ENCODE data around the gene SLC23A2.

SLC23A2 gene

DNA sequence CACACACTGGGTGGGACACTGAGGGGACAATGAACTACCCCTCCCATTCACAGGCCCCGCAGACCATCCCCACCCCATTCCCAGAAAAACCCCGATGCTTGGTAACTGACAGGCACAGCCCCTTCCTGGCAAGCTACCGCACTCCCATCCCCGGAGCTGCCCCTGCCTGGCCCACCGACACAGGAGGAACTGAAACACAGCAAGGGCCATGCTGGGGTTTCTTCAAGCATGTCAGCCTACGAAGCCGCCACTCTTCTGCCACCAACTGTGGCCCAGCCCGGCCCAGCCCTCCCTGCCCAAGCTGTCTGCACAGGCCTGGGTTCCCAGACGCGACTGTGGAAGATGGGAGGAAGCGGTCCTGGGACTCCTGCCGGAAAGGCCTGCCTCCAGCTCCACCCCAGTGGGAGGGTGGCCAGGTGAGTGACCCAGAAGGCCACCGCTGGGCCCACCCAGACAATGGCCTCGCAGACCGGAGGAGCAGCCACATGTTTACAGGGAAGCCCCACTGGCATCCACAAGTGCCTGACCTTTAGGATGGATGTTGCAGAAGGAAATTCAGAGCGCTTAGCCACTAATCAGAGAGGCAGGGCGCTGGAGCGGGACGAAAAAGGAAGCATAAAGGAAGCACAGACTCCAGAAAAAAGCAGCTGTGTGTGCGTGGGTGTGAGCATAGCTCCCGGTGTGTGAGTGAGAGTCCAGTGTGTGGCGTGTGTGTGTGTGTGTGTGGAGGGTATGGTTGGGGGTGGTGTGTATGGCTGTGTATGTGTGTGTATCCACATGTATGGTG lies 188.0 kb downstream of the SLC23A2 start:
- no peak overlapping the region for H3K4me2 ChIP-seq (ENCODE audit: low read length)
- peaks cover 52% of the 10 kb centered on the region for H3K27me3 ChIP-seq (ENCODE audit: control insufficient read depth, insufficient read depth, low read length)
- H3K36me3 ChIP-seq (ENCODE audit: insufficient read depth, low read length): no peaks in the 10 kb centered on the region
- H3K9me3 ChIP-seq (replicated peaks; ENCODE audit: low read length): no peaks in the 10 kb centered on the region
- H3K9ac ChIP-seq (ENCODE audit: low read depth, low read length): no peak overlapping the region
- H3K4me3 ChIP-seq (ENCODE audit: low read length): no peak overlapping the region
- H3K4me1 ChIP-seq (ENCODE audit: control insufficient read depth, insufficient read depth, low read length): no peaks in the 10 kb centered on the region

DNA sequence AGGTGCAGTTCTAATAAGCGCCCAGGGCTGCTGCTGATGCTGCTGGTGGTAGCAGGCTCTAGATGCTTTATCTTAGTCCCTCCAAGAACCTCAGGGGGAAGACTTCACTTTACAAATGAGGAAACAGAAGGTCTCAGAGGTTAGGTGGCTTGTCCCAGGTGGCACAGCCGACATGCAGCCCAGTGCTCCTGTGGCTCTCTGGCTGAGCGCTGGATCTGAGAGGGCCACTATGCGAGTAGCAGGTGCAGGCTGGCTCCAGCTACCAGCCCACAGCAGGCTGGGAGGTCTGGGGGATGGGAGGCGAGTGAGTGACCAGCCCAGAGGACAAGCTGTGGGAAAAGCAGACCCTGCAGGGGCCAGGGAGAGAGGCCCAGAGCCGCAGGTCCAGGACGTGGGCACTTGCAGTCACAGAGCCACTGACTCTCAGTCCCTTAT lies 188.7 kb downstream of the SLC23A2 start:
- Histone ChIP-seq H3K36me3 (ENCODE audit: insufficient read depth, low read length) (no peaks in the 10 kb centered on the region), H3K4me1 (ENCODE audit: control insufficient read depth, insufficient read depth, low read length) (no peaks in the 10 kb centered on the region), H3K4me2 (ENCODE audit: low read length) (no peak overlapping the region), H3K4me3 (ENCODE audit: low read length) (no peak overlapping the region), H3K9ac (ENCODE audit: low read depth, low read length) (no peak overlapping the region), H3K9me3 (replicated peaks; ENCODE audit: low read length) (no peaks in the 10 kb centered on the region), H3K27me3 (ENCODE audit: control insufficient read depth, insufficient read depth, low read length) (peaks cover 58% of the 10 kb centered on the region)

DNA sequence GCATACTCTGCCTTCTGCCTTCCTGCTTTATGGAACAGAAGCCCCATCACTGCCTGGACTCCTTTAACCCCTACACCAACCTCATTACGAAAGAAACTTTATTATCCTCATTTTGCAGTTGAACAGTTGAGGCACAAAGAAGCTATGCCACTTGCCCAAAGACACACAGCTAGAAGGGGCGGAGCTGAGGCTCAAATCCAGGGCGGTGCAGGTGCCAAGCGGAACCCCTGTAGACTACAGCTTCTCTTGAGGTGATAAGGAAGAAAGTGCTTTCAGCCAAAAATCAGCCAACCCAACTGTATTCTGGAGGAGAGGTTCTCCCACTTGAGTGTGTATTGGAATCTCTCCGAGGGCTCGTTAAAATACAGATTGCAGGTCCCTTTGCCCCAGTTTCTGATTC lies 189.1 kb downstream of the SLC23A2 start:
- no peaks in the 10 kb centered on the region for H3K9me3 ChIP-seq (replicated peaks; ENCODE audit: low read length)
- H3K27me3 ChIP-seq (ENCODE audit: control insufficient read depth, insufficient read depth, low read length): peaks cover 62% of the 10 kb centered on the region
- H3K4me3 ChIP-seq (ENCODE audit: low read length): no peak overlapping the region
- no peak overlapping the region for H3K4me2 ChIP-seq (ENCODE audit: low read length)
- no peaks in the 10 kb centered on the region for H3K36me3 ChIP-seq (ENCODE audit: insufficient read depth, low read length)
- no peaks in the 10 kb centered on the region for H3K4me1 ChIP-seq (ENCODE audit: control insufficient read depth, insufficient read depth, low read length)
- no peak overlapping the region for H3K9ac ChIP-seq (ENCODE audit: low read depth, low read length)

DNA sequence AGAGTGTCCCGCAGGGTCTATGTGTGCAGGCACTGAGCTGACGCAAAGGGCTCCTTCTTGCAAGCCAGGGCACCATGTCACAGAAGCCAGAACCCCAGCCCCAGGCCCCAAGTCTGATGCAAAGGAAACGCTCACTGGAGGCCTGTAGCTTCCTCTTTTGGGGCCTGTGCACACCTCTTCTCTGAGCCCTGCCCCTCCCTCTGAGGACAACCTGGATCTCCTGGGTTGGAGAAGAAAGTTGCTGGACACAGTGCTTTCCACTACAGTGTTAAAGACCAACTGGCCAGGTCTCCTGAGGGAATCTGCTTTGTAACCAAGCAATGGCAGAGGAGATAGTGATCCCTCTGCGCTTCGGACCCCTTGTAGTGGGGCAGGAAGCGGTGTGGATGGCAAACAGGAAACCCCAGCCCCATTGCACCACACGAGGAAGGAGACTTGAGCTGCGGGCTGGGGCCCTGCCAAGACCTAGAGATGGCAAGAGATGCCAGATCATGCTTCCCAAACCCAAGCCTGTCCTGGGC lies 189.6 kb downstream of the SLC23A2 start:
- Histone ChIP-seq H3K4me1 (ENCODE audit: control insufficient read depth, insufficient read depth, low read length) (no peaks in the 10 kb centered on the region), H3K4me2 (ENCODE audit: low read length) (no peak overlapping the region), H3K4me3 (ENCODE audit: low read length) (no peak overlapping the region), H3K9me3 (replicated peaks; ENCODE audit: low read length) (no peaks in the 10 kb centered on the region), H3K27me3 (ENCODE audit: control insufficient read depth, insufficient read depth, low read length) (peaks cover 63% of the 10 kb centered on the region), H3K9ac (ENCODE audit: low read depth, low read length) (no peak overlapping the region), H3K36me3 (ENCODE audit: insufficient read depth, low read length) (no peaks in the 10 kb centered on the region)

DNA sequence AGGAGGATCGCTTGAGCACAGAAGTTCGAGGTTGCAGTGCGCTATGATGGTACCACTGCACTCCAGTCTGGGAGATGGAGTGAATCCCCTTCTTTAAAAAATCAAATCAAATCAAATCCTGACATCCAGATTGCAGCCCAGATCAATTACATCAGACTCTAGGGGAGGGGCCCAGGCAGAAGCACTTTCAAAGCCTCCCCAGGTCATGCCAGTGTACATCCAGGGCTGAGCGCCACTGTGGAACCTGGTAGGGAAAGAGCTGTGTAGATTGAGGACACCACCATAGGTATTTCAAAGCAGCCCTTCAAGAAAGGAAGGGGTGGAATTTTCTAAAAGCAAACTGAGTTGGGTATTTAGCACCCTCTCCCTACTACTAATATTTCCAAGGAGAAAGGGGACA lies 190.1 kb downstream of the SLC23A2 start:
- H3K27me3 ChIP-seq (ENCODE audit: control insufficient read depth, insufficient read depth, low read length): peaks cover 67% of the 10 kb centered on the region
- H3K9ac ChIP-seq (ENCODE audit: low read depth, low read length): no peak overlapping the region
- H3K4me3 ChIP-seq (ENCODE audit: low read length): no peak overlapping the region
- no peaks in the 10 kb centered on the region for H3K36me3 ChIP-seq (ENCODE audit: insufficient read depth, low read length)
- H3K9me3 ChIP-seq (replicated peaks; ENCODE audit: low read length): no peaks in the 10 kb centered on the region
- H3K4me2 ChIP-seq (ENCODE audit: low read length): no peak overlapping the region
- no peaks in the 10 kb centered on the region for H3K4me1 ChIP-seq (ENCODE audit: control insufficient read depth, insufficient read depth, low read length)

DNA sequence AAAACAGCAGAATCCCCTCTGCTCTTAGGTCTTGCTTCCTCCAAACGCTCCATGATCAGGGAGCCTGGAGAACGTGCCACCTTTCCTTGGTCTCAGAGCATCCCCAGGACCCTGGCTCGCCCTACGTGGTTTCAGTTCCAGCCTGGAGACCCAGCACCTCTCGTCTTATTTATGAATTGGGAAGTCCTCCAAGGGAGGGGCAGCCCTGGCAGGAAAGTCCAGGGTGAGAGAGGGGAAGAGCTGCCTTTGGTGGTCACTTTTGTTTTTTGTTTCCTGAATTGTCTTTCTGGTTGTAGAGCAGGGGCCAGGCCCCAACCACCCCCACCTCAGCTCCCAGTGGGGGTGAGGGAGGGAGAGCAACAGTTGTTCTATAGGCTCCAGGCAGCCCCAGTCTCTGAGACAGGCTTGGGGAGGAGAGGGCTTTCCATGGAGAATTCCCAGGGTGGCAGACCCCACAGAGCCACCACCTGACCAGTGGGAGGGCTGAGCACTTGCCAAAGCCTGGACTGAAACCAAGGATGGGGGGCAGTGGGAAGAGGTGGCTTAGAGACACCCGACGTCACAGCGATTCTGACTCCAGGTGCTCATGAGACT lies 190.8 kb downstream of the SLC23A2 start:
- Histone ChIP-seq H3K4me2 (ENCODE audit: low read length) (no peak overlapping the region), H3K9me3 (replicated peaks; ENCODE audit: low read length) (no peaks in the 10 kb centered on the region), H3K4me3 (ENCODE audit: low read length) (no peak overlapping the region), H3K9ac (ENCODE audit: low read depth, low read length) (no peak overlapping the region), H3K36me3 (ENCODE audit: insufficient read depth, low read length) (no peaks in the 10 kb centered on the region), H3K4me1 (ENCODE audit: control insufficient read depth, insufficient read depth, low read length) (no peaks in the 10 kb centered on the region), H3K27me3 (ENCODE audit: control insufficient read depth, insufficient read depth, low read length) (peaks cover 74% of the 10 kb centered on the region)

DNA sequence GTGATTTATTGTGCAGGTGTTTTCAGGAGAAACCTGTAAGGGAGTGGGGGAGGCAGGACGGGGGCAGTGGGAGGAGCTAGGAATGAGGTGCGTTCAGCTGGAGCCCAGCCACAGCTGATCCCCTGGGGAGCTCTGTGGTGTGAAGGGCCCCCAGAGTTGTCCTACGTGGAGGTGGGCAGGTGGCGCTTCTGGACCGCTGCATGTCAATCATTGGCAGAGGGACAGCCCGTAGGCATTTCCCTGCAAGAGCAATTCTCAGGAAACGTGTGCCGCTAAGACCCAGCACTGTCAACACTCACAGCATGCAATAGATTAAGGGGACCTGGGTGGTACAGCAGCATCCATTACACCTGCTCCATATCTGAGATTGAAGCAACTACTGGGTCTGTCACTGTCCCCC lies 191.6 kb downstream of the SLC23A2 start:
- Histone ChIP-seq H3K9me3 (replicated peaks; ENCODE audit: low read length) (no peaks in the 10 kb centered on the region), H3K4me1 (ENCODE audit: control insufficient read depth, insufficient read depth, low read length) (no peaks in the 10 kb centered on the region), H3K4me2 (ENCODE audit: low read length) (no peak overlapping the region), H3K27me3 (ENCODE audit: control insufficient read depth, insufficient read depth, low read length) (peaks cover 75% of the 10 kb centered on the region), H3K36me3 (ENCODE audit: insufficient read depth, low read length) (no peaks in the 10 kb centered on the region), H3K9ac (ENCODE audit: low read depth, low read length) (no peak overlapping the region), H3K4me3 (ENCODE audit: low read length) (no peak overlapping the region)

DNA sequence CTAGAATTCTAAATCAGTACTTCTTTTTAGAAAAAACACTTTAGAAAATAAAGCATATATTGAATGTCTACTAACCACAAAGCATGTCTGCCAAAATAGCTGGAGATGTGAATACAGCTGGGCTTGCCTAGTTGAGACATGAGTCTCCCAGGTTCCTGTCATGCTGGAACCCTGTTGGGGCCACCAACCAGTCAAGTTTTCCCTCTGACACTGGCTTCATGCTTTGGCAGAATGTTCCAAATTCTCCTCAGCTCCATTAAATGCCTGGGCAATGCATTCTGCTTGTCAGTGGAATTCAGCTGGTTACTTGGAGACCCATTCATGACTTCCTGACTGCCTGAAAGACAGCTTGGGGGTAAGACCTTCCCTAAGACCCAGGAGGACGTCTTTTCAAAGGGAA lies 192.4 kb downstream of the SLC23A2 start:
- Histone ChIP-seq H3K27me3 (ENCODE audit: control insufficient read depth, insufficient read depth, low read length) (peaks cover 68% of the 10 kb centered on the region), H3K4me3 (ENCODE audit: low read length) (no peak overlapping the region), H3K9me3 (replicated peaks; ENCODE audit: low read length) (no peaks in the 10 kb centered on the region), H3K4me1 (ENCODE audit: control insufficient read depth, insufficient read depth, low read length) (no peaks in the 10 kb centered on the region), H3K4me2 (ENCODE audit: low read length) (no peak overlapping the region), H3K9ac (ENCODE audit: low read depth, low read length) (no peak overlapping the region), H3K36me3 (ENCODE audit: insufficient read depth, low read length) (no peaks in the 10 kb centered on the region)

DNA sequence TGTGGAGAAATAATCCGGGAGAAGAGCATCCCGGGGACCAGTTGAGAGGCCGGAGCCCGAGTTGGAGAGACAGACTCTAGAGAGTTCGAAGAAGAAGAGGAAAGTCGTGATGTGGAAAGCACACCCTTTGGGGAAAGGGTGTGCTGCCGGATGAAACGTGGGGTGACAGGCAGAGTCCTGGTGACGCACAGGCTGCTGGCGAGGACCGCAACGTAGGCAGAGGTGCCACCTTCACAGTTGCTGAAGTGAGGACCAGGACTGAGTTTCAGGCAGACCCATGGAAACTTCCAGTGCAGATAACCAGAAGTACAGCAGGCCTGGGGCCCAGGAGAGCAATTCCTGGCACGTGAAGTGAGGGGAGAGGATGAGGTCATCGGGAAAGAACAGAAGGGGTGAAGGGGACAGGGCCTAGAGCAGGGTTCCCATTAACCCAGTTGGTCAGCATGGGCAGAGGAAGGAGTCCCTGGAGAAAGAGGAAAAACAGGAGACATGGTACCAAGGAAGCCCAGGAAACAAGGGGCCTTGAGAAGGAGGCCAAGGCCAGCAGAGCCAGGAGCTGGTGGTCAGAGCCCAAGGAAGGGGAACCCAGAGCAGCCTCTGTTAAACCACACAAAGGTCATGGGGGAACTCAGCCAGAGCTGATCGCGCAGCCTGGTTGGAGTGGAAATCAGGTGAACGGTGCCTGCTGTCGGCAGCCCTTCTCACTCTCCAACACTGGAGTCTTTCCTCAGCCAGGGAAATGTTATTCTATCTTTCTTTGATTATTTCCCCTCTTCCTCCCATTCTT lies 195.5 kb downstream of the SLC23A2 start:
- Histone ChIP-seq H3K36me3 (ENCODE audit: insufficient read depth, low read length) (no peaks in the 10 kb centered on the region), H3K4me1 (ENCODE audit: control insufficient read depth, insufficient read depth, low read length) (no peaks in the 10 kb centered on the region), H3K4me2 (ENCODE audit: low read length) (no peak overlapping the region), H3K27me3 (ENCODE audit: control insufficient read depth, insufficient read depth, low read length) (peaks cover 47% of the 10 kb centered on the region), H3K4me3 (ENCODE audit: low read length) (no peak overlapping the region), H3K9ac (ENCODE audit: low read depth, low read length) (no peak overlapping the region), H3K9me3 (replicated peaks; ENCODE audit: low read length) (no peaks in the 10 kb centered on the region)

DNA sequence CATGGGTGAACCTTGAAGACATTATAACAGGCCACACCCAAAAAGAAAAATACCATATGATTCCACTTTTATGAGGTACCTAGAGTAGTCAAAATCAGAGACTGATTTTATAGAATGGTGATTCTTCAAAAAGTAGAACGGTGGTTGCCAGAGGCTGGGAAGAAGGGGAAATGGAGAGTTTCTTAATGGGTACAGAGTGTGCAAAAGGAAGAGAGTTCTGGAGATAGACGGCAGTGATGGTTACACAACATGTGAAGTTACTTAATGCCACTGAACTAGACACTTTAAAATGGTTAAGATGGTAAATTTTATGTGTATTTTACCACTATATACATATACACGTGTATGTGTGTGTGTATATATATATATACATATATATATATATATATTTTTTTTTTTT lies 198.8 kb downstream of the SLC23A2 start:
- H3K4me1 ChIP-seq (ENCODE audit: control insufficient read depth, insufficient read depth, low read length): no peaks in the 10 kb centered on the region
- H3K9ac ChIP-seq (ENCODE audit: low read depth, low read length): no peak overlapping the region
- H3K9me3 ChIP-seq (replicated peaks; ENCODE audit: low read length): no peaks in the 10 kb centered on the region
- no peak overlapping the region for H3K4me2 ChIP-seq (ENCODE audit: low read length)
- H3K27me3 ChIP-seq (ENCODE audit: control insufficient read depth, insufficient read depth, low read length): peaks cover 20% of the 10 kb centered on the region
- H3K4me3 ChIP-seq (ENCODE audit: low read length): no peak overlapping the region
- H3K36me3 ChIP-seq (ENCODE audit: insufficient read depth, low read length): no peaks in the 10 kb centered on the region
